ENCODE results near the gene VWA8. TPM values are rescaled to one million over a fixed set of nuclear protein-coding genes. Genes with fewer than 3 reads are reported as not detected.

The VWA8 gene
- total RNA-seq, 1 experiment from 2014 or later: 22.6 TPM

- TF ChIP-seq CTCF (IDR thresholded peaks at IDR 0.05 in 2 of 3, conservative IDR thresholded peaks at IDR 0.05 in 1 of 3; ENCODE audit: borderline replicate concordance in 1 of 3, insufficient read depth in 1 of 3, low read depth in 2 of 3, low read length in 2 of 3): no peak
- TF ChIP-seq EZH2phosphoT487 (IDR thresholded peaks at IDR 0.05; ENCODE audit: borderline replicate concordance): no peak
- TF ChIP-seq POLR2A (IDR thresholded peaks at IDR 0.05; ENCODE audit: borderline replicate concordance, extremely low read depth, insufficient read depth, insufficient read length): no peak
Observed at GRCh38 chr13:41627425-41627824, 333.5 kb downstream of the VWA8 start (continued).

- ATAC-seq: no peak
- no peak overlapping the region for H3K9ac ChIP-seq (ENCODE audit: low read length)
- H3K79me2 ChIP-seq (ENCODE audit: insufficient read depth, low read length): no peaks in the 10 kb centered on the region
- H3K4me3 ChIP-seq (replicated peaks in 1 of 2; ENCODE audit: low read depth in 1 of 2, low read length in 2 of 2): no peak overlapping the region
- POLR2A ChIA-PET: no interaction called here
- no peak overlapping the region for H3K4me2 ChIP-seq (ENCODE audit: low read length)
- no peaks in the 10 kb centered on the region for H3K36me3 ChIP-seq (ENCODE audit: control insufficient read depth in 1 of 2, insufficient read depth in 2 of 2, low read length in 2 of 2)
- BruUV-seq (replicated peaks): no TSS peak
- RAD21 ChIA-PET (ENCODE audit: low non-redundant PET in 1 of 2, low total read pairs in 2 of 2, uncharacterized antibody in 2 of 2, unreplicated experiment in 2 of 2): interaction anchor here in 1 of 2 experiments (0.7 kb wide), 1 partner anchor 65 kb away, joined by 3 read pairs; no protein-coding TSS in a partner anchor
- CTCF ChIA-PET: no interaction called here
- H3K27me3 ChIP-seq (ENCODE audit: insufficient read depth, low read length): no peaks in the 10 kb centered on the region
- H3K9me2 ChIP-seq (ENCODE audit: insufficient read depth): no peaks in the 10 kb centered on the region
- no peak for DNase-seq (ENCODE audit: low read depth, low spot score)
- intact Hi-C loops (cut with micrococcal nuclease): no loop called here
- no peak overlapping the region for H2AFZ ChIP-seq (ENCODE audit: low read depth, low read length, poor library complexity, severe bottlenecking)
- TF ChIP-seq CEBPB (IDR thresholded peaks at IDR 0.05; ENCODE audit: low read depth) (no peak), MAX (IDR thresholded peaks at IDR 0.05) (no peak), SP1 (IDR thresholded peaks at IDR 0.05; ENCODE audit: low read depth) (no peak), ZBTB33 (IDR thresholded peaks at IDR 0.05; ENCODE audit: extremely low read depth, insufficient replicate concordance, low read length) (no peak), SIN3A (IDR thresholded peaks at IDR 0.05; ENCODE audit: low read depth) (no peak), EZH2phosphoT487 (IDR thresholded peaks at IDR 0.05; ENCODE audit: borderline replicate concordance) (no peak), JUND (IDR thresholded peaks at IDR 0.05) (no peak), EZH2 (IDR thresholded peaks at IDR 0.05) (no peak), REST (IDR thresholded peaks at IDR 0.05; ENCODE audit: low read depth) (no peak), RAD21 (IDR thresholded peaks at IDR 0.05; ENCODE audit: low read depth) (no peak), CTCF (IDR thresholded peaks at IDR 0.05 in 2 of 3, conservative IDR thresholded peaks at IDR 0.05 in 1 of 3; ENCODE audit: borderline replicate concordance in 1 of 3, insufficient read depth in 1 of 3, low read depth in 2 of 3, low read length in 2 of 3) (no peak)
- no peaks in the 10 kb centered on the region for H4K20me1 ChIP-seq (ENCODE audit: insufficient read depth)
- no peaks in the 10 kb centered on the region for H3K9me3 ChIP-seq (ENCODE audit: control insufficient read depth in 1 of 2, insufficient read depth in 1 of 2, low read depth in 1 of 2, low read length in 2 of 2)
- H3K4me1 ChIP-seq (ENCODE audit: control insufficient read depth in 1 of 2, insufficient read depth in 2 of 2, low read length in 2 of 2): peaks cover 5 to 15% of the 10 kb centered on the region in 2 experiments; a peak in 3 of 4 replicates
- H3K27ac ChIP-seq (ENCODE audit: low read depth, low read length): no peak overlapping the region
Observed at GRCh38 chr13:41624041-41624440, 336.9 kb downstream of the VWA8 start.

Measured in HCT116 (cell line).